Transverse colon (tissue), 3 donors: ENCODE data around the gene ZNF438.
"Not testable (repeated sequence)": the region's sequence is repeated elsewhere in the genome, so short reads cannot be mapped to it uniquely, and the experiment has no call there.

Experiments used
- EP300 ChIP-seq: sonication (generic); formaldehyde crosslinking; IDR thresholded peaks from one replicate; pipeline ENCODE4 v1.6.1; 2017; ENCODE audit warnings: antibody characterized with exemption, low read depth
- POLR2A ChIP-seq: fragments of 450-650 bp; IDR thresholded peaks from one replicate; pipeline ENCODE4 v1.6.1; 2016; ENCODE audit warnings: antibody characterized with exemption, mild to moderate bottlenecking, moderate library complexity
- TF ChIP-seq, protein P1 (sequence below), 5 experiments: fragments of 200-600 bp in 3 of 5; fragments of 450-650 bp in 2 of 5; sonication (generic) in 3 of 5; IDR thresholded peaks; 1 replicate in 2 of 5; 2 replicates in 3 of 5; pipeline ENCODE4 v1.5.1; 2016 to 2017; ENCODE audit warnings: antibody characterized with exemption in 5 of 5, inconsistent platforms in 3 of 5, mild to moderate bottlenecking in 2 of 5, moderate library complexity in 1 of 5

- TF ChIP-seq, protein P1, sequence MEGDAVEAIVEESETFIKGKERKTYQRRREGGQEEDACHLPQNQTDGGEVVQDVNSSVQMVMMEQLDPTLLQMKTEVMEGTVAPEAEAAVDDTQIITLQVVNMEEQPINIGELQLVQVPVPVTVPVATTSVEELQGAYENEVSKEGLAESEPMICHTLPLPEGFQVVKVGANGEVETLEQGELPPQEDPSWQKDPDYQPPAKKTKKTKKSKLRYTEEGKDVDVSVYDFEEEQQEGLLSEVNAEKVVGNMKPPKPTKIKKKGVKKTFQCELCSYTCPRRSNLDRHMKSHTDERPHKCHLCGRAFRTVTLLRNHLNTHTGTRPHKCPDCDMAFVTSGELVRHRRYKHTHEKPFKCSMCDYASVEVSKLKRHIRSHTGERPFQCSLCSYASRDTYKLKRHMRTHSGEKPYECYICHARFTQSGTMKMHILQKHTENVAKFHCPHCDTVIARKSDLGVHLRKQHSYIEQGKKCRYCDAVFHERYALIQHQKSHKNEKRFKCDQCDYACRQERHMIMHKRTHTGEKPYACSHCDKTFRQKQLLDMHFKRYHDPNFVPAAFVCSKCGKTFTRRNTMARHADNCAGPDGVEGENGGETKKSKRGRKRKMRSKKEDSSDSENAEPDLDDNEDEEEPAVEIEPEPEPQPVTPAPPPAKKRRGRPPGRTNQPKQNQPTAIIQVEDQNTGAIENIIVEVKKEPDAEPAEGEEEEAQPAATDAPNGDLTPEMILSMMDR (IDR thresholded peaks at IDR 0.05), result not testable (repeated sequence)
- not testable (repeated sequence) for TF ChIP-seq POLR2A, EP300
These were observed 5.4 kb downstream of the ZNF438 start for GRCh38 chr10:31026279-31026678.
